GM12878 (cell line): Measurements from ENCODE around the gene DPP6. TPM values are rescaled to one million over a fixed set of nuclear protein-coding genes. Genes with fewer than 3 reads are reported as not detected.

Experiments
- CBX3 ChIP-seq: fragments of 200-600 bp; sonication (generic); IDR thresholded peaks from 2 replicates; pipeline ENCODE4 v1.6.1; 2016; ENCODE audit warnings: low read depth, borderline replicate concordance
- CHD2 ChIP-seq: IDR thresholded peaks from 2 replicates; pipeline ENCODE4 v1.6.1; 2011; ENCODE audit warnings: low read depth, low read length, improper control_type of control experiment, borderline replicate concordance
- EGR1 ChIP-seq, 2 experiments: IDR thresholded peaks; 1 replicate in 1 of 2; 2 replicates in 1 of 2; pipeline ENCODE4 v1.6.1; 2011 to 2012; ENCODE audit warnings: low read depth in 2 of 2, low read length in 2 of 2, borderline replicate concordance in 1 of 2, mild to moderate bottlenecking in 1 of 2, moderate library complexity in 1 of 2
- EZH2 ChIP-seq: IDR thresholded peaks from 2 replicates; pipeline ENCODE4 v1.6.1; 2012; ENCODE audit warnings: low read depth, mild to moderate bottlenecking, control low read depth, inconsistent platforms, low read length, borderline replicate concordance; ENCODE audit not compliant: control insufficient read depth
- HSF1 ChIP-seq: fragments of 150-350 bp; IDR thresholded peaks from 2 replicates; pipeline ENCODE4 v1.6.1; 2014; ENCODE audit warnings: mild to moderate bottlenecking, low read depth, low read length
- RUNX3 ChIP-seq: IDR thresholded peaks from 2 replicates; pipeline ENCODE4 v1.6.1; 2012; ENCODE audit warnings: low read length, inconsistent platforms
- SREBF2 ChIP-seq: IDR thresholded peaks from 2 replicates; pipeline ENCODE4 v1.6.1; 2012; ENCODE audit warnings: mild to moderate bottlenecking, low read length
- TBL1XR1 ChIP-seq: IDR thresholded peaks from 2 replicates; pipeline ENCODE4 v1.6.1; 2012; ENCODE audit warnings: low read depth, low read length, improper control_type of control experiment
- polyA plus RNA-seq, 11 experiments: library from polyadenylated mRNA; depleted of rRNA in 4 of 11; unstranded in 6 of 11; stranded (reverse) in 5 of 11; fragments of >200 nt; fragmentation: Nextera tagmentation in 4 of 11; fragmentation: Illumina TruSeq in 1 of 11; extraction: Ambion mirVana in 4 of 11; extraction: Trizol in 1 of 11; gene quantifications; 1 replicate in 1 of 11; 2 replicates in 10 of 11; pipeline versions ENCODE4 v1.2.1 to v1.2.3, GENCODE V29; 2011 to 2016; ENCODE audit warnings: inconsistent platforms in 2 of 11, missing spikeins in 2 of 11, low read depth in 1 of 11
- total RNA-seq, 4 experiments: library from RNA; depleted of rRNA in 3 of 4; stranded (reverse); fragments of >200 nt in 3 of 4; fragmentation: Illumina TruSeq in 1 of 4; extraction: Trizol in 1 of 4; gene quantifications; 2 replicates each; pipeline versions ENCODE4 v1.2.1 to v1.2.3, GENCODE V29; 2013 to 2021

DPP6 gene
- total and polyA plus RNA-seq, 10 of the 15 experiments (the other 5 are each of a cell fraction or from before 2014, with no cell fraction given), result not detected

GRCh38 chr7:154928136-154929005, 876.2 kb downstream of the DPP6 start (continued):
- TF ChIP-seq HSF1 (no peak), CBX3 (no peak), EZH2 (no peak), CHD2 (peak; percentile 44; the same call in 1 of the 2 replicates), EGR1 (IDR thresholded peaks at IDR 0.05; ENCODE audit: borderline replicate concordance in 1 of 2, low read depth in 2 of 2, low read length in 2 of 2) (no peak), TBL1XR1 (0 out of 2 replicates have a peak, but pooled peaks have one; percentile 32), RUNX3 (peak; percentile 92), SREBF2 (peak; percentile 85)
